GM12878 (cell line): ENCODE measurements around the gene NEB. TPM values are rescaled to one million over a fixed set of nuclear protein-coding genes. Genes with fewer than 3 reads are reported as not detected.

Experiments
- ATAC-seq: fragments of 200-7000 bp; cut with Tn5 transposase; 3 replicates; pipeline ENCODE4 v1.9.1; 2020; ENCODE audit warnings: mild to moderate bottlenecking, moderate library complexity
- BruUV-seq: library from RNA; stranded (reverse); fragments of 400-500 nt; replicated peaks from 2 replicates; lab custom pipeline; 2021; lab: Mats Ljungman, UMichigan
- CTCF ChIA-PET: fragments of 300-600 bp; sonication (Branson Sonifier 250); formaldehyde crosslinking; extraction: SDS; loops from one replicate; lab custom pipeline; 2021; ENCODE audit warnings: inconsistent platforms; lab: Yijun Ruan, JAX
- POLR2A ChIA-PET: fragments of 350-600 bp; formaldehyde crosslinking; extraction: SDS; loops from one replicate; lab custom pipeline; 2021; ENCODE audit warnings: inconsistent platforms; lab: Charles Lee
- RAD21 ChIA-PET: fragments of 300-600 bp; sonication (Branson Sonifier 250); formaldehyde crosslinking; loops from one replicate; lab custom pipeline; 2023; ENCODE audit warnings: antibody characterized with exemption; ENCODE audit not compliant: unreplicated experiment; lab: Charles Lee
- SMC1A ChIA-PET: fragments of 300-600 bp; sonication (Branson Sonifier 250); formaldehyde crosslinking; loops from one replicate; lab custom pipeline; 2023; ENCODE audit not compliant: unreplicated experiment, uncharacterized antibody; lab: Charles Lee
- DNase-seq: peaks from one replicate; pipeline ENCODE4 v3.0.0-alpha.2; 2011; ENCODE audit warnings: low read depth, low spot score
- FAIRE-seq: peaks from 3 replicates; lab custom pipeline; 2011; peaks lifted over from hg19 to GRCh38; lab: Jason Lieb, UNC
- H2AFZ ChIP-seq: 2 replicates; pipeline ENCODE4 v1.6.0; 2011; ENCODE audit warnings: low read depth, low read length, control low read depth; ENCODE audit not compliant: control insufficient read depth
- H3K27ac ChIP-seq: 2 replicates; pipeline ENCODE4 v1.5.1; 2011; ENCODE audit warnings: control low read depth; ENCODE audit not compliant: control insufficient read depth, insufficient read depth
- H3K27me3 ChIP-seq, 2 experiments: replicated peaks in 1 of 2; 2 replicates each; pipeline versions ENCODE4 v1.6.0 to v1.6.1; 2011; ENCODE audit warnings: low read length in 1 of 2; ENCODE audit not compliant: control insufficient read depth in 2 of 2, insufficient read depth in 2 of 2
- H3K36me3 ChIP-seq, 2 experiments: 2 replicates each; pipeline ENCODE4 v1.5.1; 2011; ENCODE audit warnings: low read length in 1 of 2; ENCODE audit not compliant: control insufficient read depth in 2 of 2, insufficient read depth in 2 of 2
- H3K4me1 ChIP-seq: 2 replicates; pipeline ENCODE4 v1.6.1; 2011; ENCODE audit warnings: mild to moderate bottlenecking, low read length, moderate library complexity, mixed read lengths; ENCODE audit not compliant: control insufficient read depth, insufficient read depth
- H3K4me2 ChIP-seq: 2 replicates; pipeline ENCODE4 v1.6.0; 2011; ENCODE audit warnings: control low read depth; ENCODE audit not compliant: control insufficient read depth, insufficient read depth
- H3K4me3 ChIP-seq: fragments of 200-600 bp; sonication (generic); 2 replicates; pipeline ENCODE4 v1.5.1; 2016
- H3K79me2 ChIP-seq: 2 replicates; pipeline ENCODE4 v1.6.0; 2011; ENCODE audit warnings: low read length; ENCODE audit not compliant: control insufficient read depth, insufficient read depth
- H3K9ac ChIP-seq: 2 replicates; pipeline ENCODE4 v1.8.0; 2011; ENCODE audit warnings: low read length, control low read depth, mixed read lengths; ENCODE audit not compliant: control insufficient read depth, insufficient read depth
- H3K9me3 ChIP-seq: replicated peaks from 3 replicates; pipeline ENCODE4 v1.5.1; 2011; ENCODE audit warnings: mild to moderate bottlenecking, low read length; ENCODE audit not compliant: control insufficient read depth, insufficient read depth
- H4K20me1 ChIP-seq: 2 replicates; pipeline ENCODE4 v1.6.0; 2011; ENCODE audit not compliant: control insufficient read depth, insufficient read depth
- CEBPB ChIP-seq, 2 experiments: fragments of 150-350 bp in 1 of 2; IDR thresholded peaks; 2 replicates each; pipeline ENCODE4 v1.6.1; 2012 to 2014; ENCODE audit warnings: low read depth in 2 of 2, low read length in 2 of 2, borderline replicate concordance in 1 of 2, inconsistent platforms in 1 of 2
- RUNX3 ChIP-seq: IDR thresholded peaks from 2 replicates; pipeline ENCODE4 v1.6.1; 2012; ENCODE audit warnings: low read length, inconsistent platforms
- ZNF274 ChIP-seq: IDR thresholded peaks from one replicate; pipeline ENCODE4 v1.8.0; 2011; ENCODE audit not compliant: insufficient read length, insufficient read depth
- WGBS: methylation state at CpG from one replicate; pipeline ENCODE4 v1.1.6; 2016; ENCODE audit warnings: low lambda C conversion rate; ENCODE audit not compliant: insufficient replicate concordance, insufficient coverage; ENCODE audit errors: missing lambda C conversion rate; 5-methylcytosine and 5-hydroxymethylcytosine counted together
- in situ Hi-C: fragments of 300-500 bp; cut with MboI; formaldehyde crosslinking; loops from 9 replicates; pipeline ENCODE4 v1.14.3; 2018; ENCODE audit warnings: mixed read lengths
- intact Hi-C: fragments of 100-400 bp; cut with micrococcal nuclease; formaldehyde crosslinking; loops from one replicate; pipeline ENCODE4 v1.14.2; 2022; ENCODE audit not compliant: unreplicated experiment
- polyA plus RNA-seq, 11 experiments: library from polyadenylated mRNA; depleted of rRNA in 4 of 11; unstranded in 6 of 11; stranded (reverse) in 5 of 11; fragments of >200 nt; fragmentation: Nextera tagmentation in 4 of 11; fragmentation: Illumina TruSeq in 1 of 11; extraction: Ambion mirVana in 4 of 11; extraction: Trizol in 1 of 11; gene quantifications; 1 replicate in 1 of 11; 2 replicates in 10 of 11; pipeline versions ENCODE4 v1.2.1 to v1.2.3, GENCODE V29; 2011 to 2016; ENCODE audit warnings: inconsistent platforms in 2 of 11, missing spikeins in 2 of 11, low read depth in 1 of 11
- total RNA-seq, 4 experiments: library from RNA; depleted of rRNA in 3 of 4; stranded (reverse); fragments of >200 nt in 3 of 4; fragmentation: Illumina TruSeq in 1 of 4; extraction: Trizol in 1 of 4; gene quantifications; 2 replicates each; pipeline versions ENCODE4 v1.2.1 to v1.2.3, GENCODE V29; 2013 to 2021

NEB gene
- total and polyA plus RNA-seq, 10 of the 15 experiments (the other 5 are each of a cell fraction or from before 2014, with no cell fraction given): 0.04 to 0.77 (median 0.12) TPM

DNA sequence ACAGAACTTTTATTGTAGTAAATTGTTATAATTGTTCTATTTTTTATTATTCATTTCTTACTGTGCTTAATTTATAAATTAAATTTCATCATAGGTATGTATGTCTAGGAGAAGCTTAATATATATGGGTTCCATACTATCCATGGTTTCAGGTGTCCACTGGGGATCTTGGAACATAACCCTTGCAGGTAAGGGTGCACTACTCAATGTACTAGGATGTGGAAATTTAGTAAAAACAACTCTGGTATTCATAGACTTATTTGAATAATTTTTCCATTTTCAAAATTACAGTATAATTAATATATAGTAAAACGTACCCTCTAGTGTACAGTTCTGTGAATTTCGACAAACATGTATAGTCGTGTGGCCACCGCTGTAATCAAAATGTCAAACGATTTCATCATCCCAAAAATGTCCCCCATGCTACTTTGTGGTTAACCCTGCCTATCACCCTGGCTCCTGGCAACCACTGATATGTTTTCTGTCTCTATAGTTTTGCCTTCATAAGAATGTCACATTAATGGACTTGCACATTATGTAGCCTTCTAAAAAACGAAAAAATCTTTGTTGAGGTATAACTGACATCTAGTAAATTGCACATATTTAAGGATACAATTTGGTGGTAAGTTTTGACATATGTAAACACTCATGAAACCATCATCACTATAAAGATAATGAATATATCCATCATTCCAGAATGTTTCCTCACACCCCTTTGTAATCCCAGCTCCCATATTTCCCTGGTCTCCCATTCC is 48.3 kb upstream of the NEB start:
- CTCF ChIA-PET: no interaction called here
- Histone ChIP-seq H2AFZ (no peak overlapping the region), H3K4me2 (no peak overlapping the region), H3K4me3 (no peak overlapping the region), H3K9me3 (no peaks in the 10 kb centered on the region), H3K79me2 (no peaks in the 10 kb centered on the region), H3K4me1 (no peaks in the 10 kb centered on the region), H3K27me3 (no peaks in the 10 kb centered on the region), H3K9ac (no peak overlapping the region), H4K20me1 (no peaks in the 10 kb centered on the region), H3K27ac (no peak overlapping the region), H3K36me3 (peaks cover 0 to 3% of the 10 kb centered on the region in 2 experiments; a peak in 1 of 4 replicates)
- SMC1A ChIA-PET: no interaction called here
- in situ Hi-C loops (no loop called here), intact Hi-C loops (no loop called here)
- FAIRE-seq (no peak), ATAC-seq (no peak), DNase-seq (no peak)
- no TSS peak for BruUV-seq
- WGBS: 98% methylated on average over 6 of the region's 6 CpGs
- RAD21 ChIA-PET: interaction anchor here (1.2 kb wide), 1 partner anchor 11 kb away, joined by 4 read pairs; no protein-coding TSS in a partner anchor
- POLR2A ChIA-PET: no interaction called here
- TF ChIP-seq CEBPB (IDR thresholded peaks at IDR 0.05; ENCODE audit: borderline replicate concordance in 1 of 2, low read depth in 2 of 2, low read length in 2 of 2): no peak
- TF ChIP-seq RUNX3: 0 out of 2 replicates have a peak, but pooled peaks have one; percentile 7

- Histone ChIP-seq H3K36me3 (peaks cover 0 to 3% of the 10 kb centered on the region in 2 experiments; a peak in 1 of 4 replicates), H3K9me3 (no peaks in the 10 kb centered on the region), H3K27me3 (no peaks in the 10 kb centered on the region), H3K9ac (no peak overlapping the region), H3K4me3 (no peak overlapping the region), H3K79me2 (no peaks in the 10 kb centered on the region), H4K20me1 (no peaks in the 10 kb centered on the region), H3K27ac (no peak overlapping the region), H2AFZ (no peak overlapping the region), H3K4me2 (no peak overlapping the region), H3K4me1 (no peaks in the 10 kb centered on the region)
- BruUV-seq: no TSS peak
- intact Hi-C loops: no loop called here
- SMC1A ChIA-PET: no interaction called here
- TF ChIP-seq ZNF274: no peak
- DNase-seq (no peak), FAIRE-seq (no peak), ATAC-seq (no peak)
- 96% methylated on average over 4 of the region's 4 CpGs for WGBS
- RAD21 ChIA-PET: no interaction called here
- in situ Hi-C loops: no loop called here
- CTCF ChIA-PET: no interaction called here
- POLR2A ChIA-PET: no interaction called here
Observed at GRCh38 chr2:151781642-151782041, 47.4 kb upstream of the NEB start.
